GM12864 (cell line): ENCODE results near the gene EFNB2.

ENCODE experiments used
- DNase-seq: peaks from one replicate; pipeline ENCODE4 v3.0.0-alpha.2; 2011; ENCODE audit warnings: low read depth
- H3K4me3 ChIP-seq: 2 replicates; pipeline ENCODE4 v1.5.1; 2011; ENCODE audit warnings: mild to moderate bottlenecking, low read depth, low read length, control low read depth
- TF ChIP-seq, protein P1 (sequence below): IDR thresholded peaks from 2 replicates; pipeline ENCODE4 v1.5.1; 2011; ENCODE audit warnings: low read depth, mild to moderate bottlenecking, moderate library complexity, low read length, control low read depth, inconsistent platforms; ENCODE audit errors: missing control alignments

Gene EFNB2

GRCh38 chr13:106477303-106477702 is 58.2 kb downstream of the EFNB2 start:
- H3K4me3 ChIP-seq: no peak overlapping the region
- no peak for DNase-seq
- TF ChIP-seq, protein P1, sequence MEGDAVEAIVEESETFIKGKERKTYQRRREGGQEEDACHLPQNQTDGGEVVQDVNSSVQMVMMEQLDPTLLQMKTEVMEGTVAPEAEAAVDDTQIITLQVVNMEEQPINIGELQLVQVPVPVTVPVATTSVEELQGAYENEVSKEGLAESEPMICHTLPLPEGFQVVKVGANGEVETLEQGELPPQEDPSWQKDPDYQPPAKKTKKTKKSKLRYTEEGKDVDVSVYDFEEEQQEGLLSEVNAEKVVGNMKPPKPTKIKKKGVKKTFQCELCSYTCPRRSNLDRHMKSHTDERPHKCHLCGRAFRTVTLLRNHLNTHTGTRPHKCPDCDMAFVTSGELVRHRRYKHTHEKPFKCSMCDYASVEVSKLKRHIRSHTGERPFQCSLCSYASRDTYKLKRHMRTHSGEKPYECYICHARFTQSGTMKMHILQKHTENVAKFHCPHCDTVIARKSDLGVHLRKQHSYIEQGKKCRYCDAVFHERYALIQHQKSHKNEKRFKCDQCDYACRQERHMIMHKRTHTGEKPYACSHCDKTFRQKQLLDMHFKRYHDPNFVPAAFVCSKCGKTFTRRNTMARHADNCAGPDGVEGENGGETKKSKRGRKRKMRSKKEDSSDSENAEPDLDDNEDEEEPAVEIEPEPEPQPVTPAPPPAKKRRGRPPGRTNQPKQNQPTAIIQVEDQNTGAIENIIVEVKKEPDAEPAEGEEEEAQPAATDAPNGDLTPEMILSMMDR: no peak

GRCh38 chr13:106475852-106476251 is 59.6 kb downstream of the EFNB2 start:
- DNase-seq: no peak
- TF ChIP-seq, protein P1: no peak
- H3K4me3 ChIP-seq: no peak overlapping the region

DNA sequence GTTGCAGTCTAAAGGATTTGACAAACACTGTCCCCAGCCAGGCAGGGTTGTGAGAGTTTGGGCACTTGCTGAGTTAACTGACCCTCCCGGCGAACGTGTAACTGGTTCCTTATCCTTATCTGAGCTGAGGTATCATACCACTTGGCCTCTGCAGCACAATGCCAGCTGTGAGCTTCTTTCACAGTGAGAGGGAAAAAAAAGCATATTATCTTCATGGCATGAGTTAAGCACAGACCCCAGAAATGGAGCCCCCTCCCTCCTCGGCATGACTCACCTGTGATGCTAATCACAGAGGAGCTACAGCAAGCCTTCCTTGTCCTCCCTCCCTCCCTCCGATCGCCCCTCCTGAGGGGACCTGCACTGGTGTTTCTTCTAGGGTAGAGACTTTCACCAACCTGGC is 60.5 kb downstream of the EFNB2 start:
- TF ChIP-seq, protein P1: no peak
- no peak overlapping the region for H3K4me3 ChIP-seq
- no peak for DNase-seq

- DNase-seq: no peak
- TF ChIP-seq, protein P1: no peak
- H3K4me3 ChIP-seq: no peak overlapping the region
Observed at GRCh38 chr13:106473154-106473553, 62.3 kb downstream of the EFNB2 start.

GRCh38 chr13:106472621-106473020 is 62.8 kb downstream of the EFNB2 start:
- H3K4me3 ChIP-seq: no peak overlapping the region
- no peak for DNase-seq
- TF ChIP-seq, protein P1: no peak

- DNase-seq: no peak
- H3K4me3 ChIP-seq: no peak overlapping the region
- TF ChIP-seq, protein P1: no peak
Observed at GRCh38 chr13:106471957-106472543, 63.4 kb downstream of the EFNB2 start.

DNA sequence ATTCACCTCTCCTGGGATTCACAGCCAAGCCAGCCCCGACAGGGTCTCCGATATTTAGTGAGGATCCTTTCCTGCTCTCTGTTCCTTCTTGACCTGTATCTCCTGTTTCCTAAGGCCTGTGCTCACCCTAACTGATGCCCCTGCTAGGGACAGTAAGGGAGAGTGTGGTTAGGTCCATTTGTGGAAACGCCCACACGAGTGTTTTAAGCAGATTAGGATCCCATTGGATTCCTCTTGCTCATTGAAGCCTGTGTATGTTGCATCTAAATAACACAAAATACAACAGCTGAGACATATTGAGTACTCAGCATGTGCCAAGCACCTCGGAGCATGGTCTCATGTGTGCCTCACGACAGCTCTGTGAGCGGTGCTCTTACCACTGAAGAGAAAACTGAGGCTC is 64.9 kb downstream of the EFNB2 start:
- TF ChIP-seq, protein P1: no peak
- no peak overlapping the region for H3K4me3 ChIP-seq
- DNase-seq: no peak
